GM23338 (cell line): ENCODE measurements around the gene ZMAT5. TPM values are rescaled to one million over a fixed set of nuclear protein-coding genes. Genes with fewer than 3 reads are reported as not detected.

Experiments used
- ATAC-seq: fragments of 200-7000 bp; cut with Tn5 transposase; 3 replicates; pipeline ENCODE4 v1.9.1; 2020
- DNase-seq: peaks from one replicate; pipeline ENCODE4 v3.0.0-alpha.2; 2015; ENCODE audit warnings: low spot score
- H2AFZ ChIP-seq: fragments of 200-600 bp; sonication (generic); 2 replicates; pipeline ENCODE4 v1.8.0; 2016; ENCODE audit warnings: antibody characterized with exemption, mild to moderate bottlenecking, moderate library complexity
- H3F3A ChIP-seq: fragments of 200-600 bp; sonication (generic); replicated peaks from 2 replicates; pipeline ENCODE4 v1.8.0; 2017; ENCODE audit warnings: antibody characterized with exemption, mixed run types, low read depth
- H3K27ac ChIP-seq: fragments of 200-600 bp; sonication (generic); 2 replicates; pipeline ENCODE4 v1.6.1; 2016; ENCODE audit warnings: low read depth
- H3K27me3 ChIP-seq: fragments of 200-600 bp; sonication (generic); 2 replicates; pipeline ENCODE4 v1.8.0; 2016; ENCODE audit warnings: mild to moderate bottlenecking, mixed run types, moderate library complexity; ENCODE audit not compliant: insufficient read depth
- H3K36me3 ChIP-seq: fragments of 200-600 bp; sonication (generic); 2 replicates; pipeline ENCODE4 v1.8.0; 2016; ENCODE audit warnings: mild to moderate bottlenecking; ENCODE audit not compliant: insufficient read depth
- H3K4me1 ChIP-seq: fragments of 200-600 bp; sonication (generic); 2 replicates; pipeline ENCODE4 v1.8.0; 2016; ENCODE audit warnings: mild to moderate bottlenecking, moderate library complexity; ENCODE audit not compliant: insufficient read depth
- H3K4me2 ChIP-seq: fragments of 200-600 bp; sonication (generic); 2 replicates; pipeline ENCODE4 v1.7.1; 2017; ENCODE audit warnings: mixed run types
- H3K4me3 ChIP-seq: fragments of 200-600 bp; sonication (generic); 2 replicates; pipeline ENCODE4 v1.6.1; 2016; ENCODE audit warnings: mixed run types
- H3K79me2 ChIP-seq: fragments of 200-600 bp; sonication (generic); replicated peaks from 2 replicates; pipeline ENCODE4 v1.8.0; 2017; ENCODE audit warnings: mild to moderate bottlenecking; ENCODE audit not compliant: insufficient read depth
- H3K9me2 ChIP-seq: fragments of 200-600 bp; sonication (generic); 2 replicates; pipeline ENCODE4 v1.8.0; 2017; ENCODE audit not compliant: insufficient read depth
- H4K20me1 ChIP-seq: fragments of 200-600 bp; sonication (generic); replicated peaks from 2 replicates; pipeline ENCODE4 v1.8.0; 2017; ENCODE audit warnings: mild to moderate bottlenecking; ENCODE audit not compliant: insufficient read depth
- H3K27ac Mint-ChIP-seq: 2 replicates; pipeline ENCODE4 v1.8.0; 2020; ENCODE audit warnings: inconsistent platforms, mild to moderate bottlenecking, moderate library complexity, mixed read lengths
- H3K27me3 Mint-ChIP-seq: 3 replicates; pipeline ENCODE4 v1.8.0; 2022; ENCODE audit warnings: low read depth, mild to moderate bottlenecking, moderate library complexity, mixed read lengths, inconsistent platforms; ENCODE audit not compliant: insufficient read depth, poor library complexity
- H3K36me3 Mint-ChIP-seq: 3 replicates; pipeline ENCODE4 v1.8.0; 2021; ENCODE audit warnings: low read depth, mild to moderate bottlenecking, inconsistent platforms, moderate library complexity, mixed read lengths
- H3K4me1 Mint-ChIP-seq: 3 replicates; pipeline ENCODE4 v1.8.0; 2020; ENCODE audit warnings: mild to moderate bottlenecking, inconsistent platforms, mixed read lengths
- H3K4me3 Mint-ChIP-seq: 3 replicates; pipeline ENCODE4 v1.8.0; 2021; ENCODE audit warnings: moderate library complexity, mild to moderate bottlenecking, inconsistent platforms, mixed read lengths
- H3K9me3 Mint-ChIP-seq: 3 replicates; pipeline ENCODE4 v1.8.0; 2020; ENCODE audit warnings: moderate library complexity, mild to moderate bottlenecking, inconsistent platforms, mixed read lengths
- CREB1 ChIP-seq: fragments of 250-450 bp; sonication (Bioruptor Pico); IDR thresholded peaks from 2 replicates; pipeline ENCODE4 v1.5.0; 2020; ENCODE audit warnings: low read depth, mild to moderate bottlenecking, moderate library complexity
- EZH2 ChIP-seq: fragments of 200-600 bp; sonication (generic); IDR thresholded peaks from one replicate; pipeline ENCODE4 v1.8.0; 2017; ENCODE audit warnings: antibody characterized with exemption, mild to moderate bottlenecking, low read depth; ENCODE audit not compliant: unreplicated experiment
- STAT1 ChIP-seq: IDR thresholded peaks from one replicate; pipeline ENCODE4 v1.6.1; 2016; ENCODE audit warnings: antibody characterized with exemption; ENCODE audit not compliant: unreplicated experiment
- ZNF114 ChIP-seq: fragments of 250-450 bp; sonication (Bioruptor Pico); IDR thresholded peaks from 2 replicates; pipeline ENCODE4 v1.5.0; 2020; ENCODE audit warnings: mild to moderate bottlenecking, moderate library complexity
- ZNF462 ChIP-seq: fragments of 250-450 bp; sonication (Bioruptor Pico); IDR thresholded peaks from 2 replicates; pipeline ENCODE4 v1.5.0; 2020; ENCODE audit warnings: mild to moderate bottlenecking, moderate library complexity
- polyA plus RNA-seq: library from polyadenylated mRNA; unstranded; fragments of >200 nt; fragmentation: Nextera tagmentation; extraction: Ambion mirVana; gene quantifications from 2 replicates; pipeline ENCODE4 v1.2.1, GENCODE V29; 2016
- total RNA-seq: library from RNA; depleted of rRNA; stranded (reverse); fragments of >200 nt; shearing (Covaris generic); gene quantifications from 2 replicates; pipeline ENCODE4 v1.2.3, GENCODE V29; 2014
- TF ChIP-seq, protein P1 (sequence below): IDR thresholded peaks from one replicate; pipeline ENCODE4 v1.6.1; 2018; ENCODE audit warnings: antibody characterized with exemption; ENCODE audit not compliant: unreplicated experiment
- TF ChIP-seq, protein P2 (sequence below), 2 experiments: fragments of 200-600 bp in 1 of 2; sonication (generic) in 1 of 2; conservative IDR thresholded peaks; 2 replicates each; pipeline versions ENCODE4 v1.5.1 to v1.6.1; 2016 to 2017; ENCODE audit warnings: antibody characterized with exemption in 2 of 2, low read depth in 2 of 2, mild to moderate bottlenecking in 2 of 2, moderate library complexity in 1 of 2

The ZMAT5 gene
- total and polyA plus RNA-seq, 2 experiments from 2014 or later: 14.6 to 25.4 TPM

DNA sequence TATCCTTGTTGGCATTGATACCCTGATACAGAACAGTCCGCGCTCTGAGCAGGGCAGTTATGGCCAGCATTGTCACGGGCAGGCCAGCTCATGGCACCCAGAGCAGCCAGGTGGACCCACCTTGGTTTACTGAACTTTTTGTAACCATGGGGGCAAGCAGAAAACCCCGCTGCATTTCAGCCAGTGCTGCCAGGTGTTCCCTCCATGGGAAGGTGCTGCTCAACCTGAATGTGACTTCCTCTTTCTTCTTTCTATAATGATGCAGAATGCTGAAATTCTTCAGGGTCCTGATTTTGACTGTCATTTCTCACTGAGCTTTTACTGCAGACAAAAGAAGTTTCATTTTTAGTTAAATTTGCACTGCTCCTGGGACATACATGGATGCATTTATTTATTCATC is 82.6 kb downstream of the ZMAT5 start:
- DNase-seq: no peak
- Mint-ChIP-seq H3K9me3 (no peaks in the 10 kb centered on the region), H3K4me3 (no peak overlapping the region), H3K36me3 (peaks cover 5% of the 10 kb centered on the region; the same call in 1 of the 3 replicates), H3K27me3 (peaks cover 8% of the 10 kb centered on the region), H3K4me1 (peaks cover 21% of the 10 kb centered on the region), H3K27ac (no peak overlapping the region)
- Histone ChIP-seq H3K27me3 (no peaks in the 10 kb centered on the region), H3K27ac (no peak overlapping the region), H3K4me2 (no peak overlapping the region), H3K4me1 (peaks cover 11% of the 10 kb centered on the region), H3K36me3 (no peaks in the 10 kb centered on the region), H3F3A (no peaks in the 10 kb centered on the region; the same call in 1 of the 2 replicates), H3K79me2 (no peaks in the 10 kb centered on the region), H3K9me2 (no peaks in the 10 kb centered on the region), H2AFZ (no peak overlapping the region), H4K20me1 (no peaks in the 10 kb centered on the region), H3K4me3 (no peak overlapping the region)
- TF ChIP-seq CREB1 (CRISPR knock-in tag): no peak
- TF ChIP-seq, protein P1, sequence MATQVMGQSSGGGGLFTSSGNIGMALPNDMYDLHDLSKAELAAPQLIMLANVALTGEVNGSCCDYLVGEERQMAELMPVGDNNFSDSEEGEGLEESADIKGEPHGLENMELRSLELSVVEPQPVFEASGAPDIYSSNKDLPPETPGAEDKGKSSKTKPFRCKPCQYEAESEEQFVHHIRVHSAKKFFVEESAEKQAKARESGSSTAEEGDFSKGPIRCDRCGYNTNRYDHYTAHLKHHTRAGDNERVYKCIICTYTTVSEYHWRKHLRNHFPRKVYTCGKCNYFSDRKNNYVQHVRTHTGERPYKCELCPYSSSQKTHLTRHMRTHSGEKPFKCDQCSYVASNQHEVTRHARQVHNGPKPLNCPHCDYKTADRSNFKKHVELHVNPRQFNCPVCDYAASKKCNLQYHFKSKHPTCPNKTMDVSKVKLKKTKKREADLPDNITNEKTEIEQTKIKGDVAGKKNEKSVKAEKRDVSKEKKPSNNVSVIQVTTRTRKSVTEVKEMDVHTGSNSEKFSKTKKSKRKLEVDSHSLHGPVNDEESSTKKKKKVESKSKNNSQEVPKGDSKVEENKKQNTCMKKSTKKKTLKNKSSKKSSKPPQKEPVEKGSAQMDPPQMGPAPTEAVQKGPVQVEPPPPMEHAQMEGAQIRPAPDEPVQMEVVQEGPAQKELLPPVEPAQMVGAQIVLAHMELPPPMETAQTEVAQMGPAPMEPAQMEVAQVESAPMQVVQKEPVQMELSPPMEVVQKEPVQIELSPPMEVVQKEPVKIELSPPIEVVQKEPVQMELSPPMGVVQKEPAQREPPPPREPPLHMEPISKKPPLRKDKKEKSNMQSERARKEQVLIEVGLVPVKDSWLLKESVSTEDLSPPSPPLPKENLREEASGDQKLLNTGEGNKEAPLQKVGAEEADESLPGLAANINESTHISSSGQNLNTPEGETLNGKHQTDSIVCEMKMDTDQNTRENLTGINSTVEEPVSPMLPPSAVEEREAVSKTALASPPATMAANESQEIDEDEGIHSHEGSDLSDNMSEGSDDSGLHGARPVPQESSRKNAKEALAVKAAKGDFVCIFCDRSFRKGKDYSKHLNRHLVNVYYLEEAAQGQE: no peak
- no peak for TF ChIP-seq EZH2
- TF ChIP-seq, protein P2, sequence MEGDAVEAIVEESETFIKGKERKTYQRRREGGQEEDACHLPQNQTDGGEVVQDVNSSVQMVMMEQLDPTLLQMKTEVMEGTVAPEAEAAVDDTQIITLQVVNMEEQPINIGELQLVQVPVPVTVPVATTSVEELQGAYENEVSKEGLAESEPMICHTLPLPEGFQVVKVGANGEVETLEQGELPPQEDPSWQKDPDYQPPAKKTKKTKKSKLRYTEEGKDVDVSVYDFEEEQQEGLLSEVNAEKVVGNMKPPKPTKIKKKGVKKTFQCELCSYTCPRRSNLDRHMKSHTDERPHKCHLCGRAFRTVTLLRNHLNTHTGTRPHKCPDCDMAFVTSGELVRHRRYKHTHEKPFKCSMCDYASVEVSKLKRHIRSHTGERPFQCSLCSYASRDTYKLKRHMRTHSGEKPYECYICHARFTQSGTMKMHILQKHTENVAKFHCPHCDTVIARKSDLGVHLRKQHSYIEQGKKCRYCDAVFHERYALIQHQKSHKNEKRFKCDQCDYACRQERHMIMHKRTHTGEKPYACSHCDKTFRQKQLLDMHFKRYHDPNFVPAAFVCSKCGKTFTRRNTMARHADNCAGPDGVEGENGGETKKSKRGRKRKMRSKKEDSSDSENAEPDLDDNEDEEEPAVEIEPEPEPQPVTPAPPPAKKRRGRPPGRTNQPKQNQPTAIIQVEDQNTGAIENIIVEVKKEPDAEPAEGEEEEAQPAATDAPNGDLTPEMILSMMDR (conservative IDR thresholded peaks at IDR 0.05; ENCODE audit: low read depth in 2 of 2): no peak
- ATAC-seq: no peak

- H3K4me1 Mint-ChIP-seq: peaks cover 16% of the 10 kb centered on the region
- Histone ChIP-seq H3K4me3 (no peak overlapping the region), H3K36me3 (no peaks in the 10 kb centered on the region)
- TF ChIP-seq, protein P2 (conservative IDR thresholded peaks at IDR 0.05; ENCODE audit: low read depth in 2 of 2): no peak
- TF ChIP-seq ZNF462 (no peak), ZNF114 (CRISPR knock-in tag) (no peak), STAT1 (no peak)
Observed at GRCh38 chr22:29683536-29683935, 83.3 kb downstream of the ZMAT5 start.

More at GRCh38 chr22:29683536-29683935, 83.3 kb downstream of the ZMAT5 start:
- Histone ChIP-seq H3K4me2 (no peak overlapping the region), H2AFZ (no peak overlapping the region), H3K4me1 (0 out of 2 replicates have a peak, but pooled peaks cover 4% of the 10 kb centered on the region), H3K27me3 (no peaks in the 10 kb centered on the region), H4K20me1 (0 out of 2 replicates have a peak, but pooled peaks cover 4% of the 10 kb centered on the region), H3F3A (no peaks in the 10 kb centered on the region), H3K9me2 (no peaks in the 10 kb centered on the region), H3K27ac (no peak overlapping the region), H3K79me2 (no peaks in the 10 kb centered on the region)
- no peaks in the 10 kb centered on the region for H3K9me3 Mint-ChIP-seq
- DNase-seq (no peak), ATAC-seq (no peak)
- no peak overlapping the region for H3K4me3 Mint-ChIP-seq
- peaks cover 6% of the 10 kb centered on the region; the same call in 1 of the 3 replicates for H3K36me3 Mint-ChIP-seq
- H3K27ac Mint-ChIP-seq: no peak overlapping the region
- peaks cover 11% of the 10 kb centered on the region for H3K27me3 Mint-ChIP-seq
